ENCODE measurements around the gene DIDO1. TPM values are rescaled to one million over a fixed set of nuclear protein-coding genes. Genes with fewer than 3 reads are reported as not detected.

DIDO1 gene
- 22.5 to 24.5 TPM (median 23.9 TPM) in 5 replicates for total RNA-seq (2022; extraction: Qiagen RNA extraction)

GRCh38 chr20:62926229-62927127 lies at the start of gene DIDO1:
Gene DIDO1 (minus strand): TSS chr20:62926505.

GRCh38 chr20:62952373-62952967 lies 26.2 kb upstream of the DIDO1 start, which contains the start of gene SLC17A9:
Gene SLC17A9 (plus strand): TSS chr20:62952709. CDS start chr20:62952831, 122 bp downstream.

GRCh38 chr20:62938105-62938888 lies 12.0 kb upstream of the DIDO1 start, which contains the start of gene GID8:
Gene GID8 (plus strand): TSS chr20:62938147. CDS start chr20:62941503, 3,356 bp downstream.

GRCh38 chr20:62861726-62862336 lies 64.5 kb downstream of the DIDO1 start, which contains the start of gene TCFL5:
Gene TCFL5 (minus strand): TSS chr20:62861822. CDS start chr20:62861670, 152 bp downstream.

Other genes with a start within 250 kb of the DIDO1 start
- 0.05 to 0.12 TPM (median 0.09 TPM) in 5 replicates for gene NTSR1, start 217.7 kb downstream of the DIDO1 start, total RNA-seq (2022; extraction: Qiagen RNA extraction)
- gene MRGBP, start 130.0 kb downstream of the DIDO1 start, total RNA-seq (2022; extraction: Qiagen RNA extraction) = 20.9 to 23.8 TPM (median 23.2 TPM) in 5 replicates
- 39.8 to 49.1 TPM (median 45.9 TPM) in 5 replicates for gene OGFR, start 121.7 kb downstream of the DIDO1 start, total RNA-seq (2022; extraction: Qiagen RNA extraction)
- 0.32 to 0.69 TPM (median 0.63 TPM) in 5 replicates for gene COL9A3, start 109.5 kb downstream of the DIDO1 start, total RNA-seq (2022; extraction: Qiagen RNA extraction)
- 3.5 to 4.3 TPM (median 3.7 TPM) in 5 replicates for gene TCFL5, start 64.7 kb downstream of the DIDO1 start, total RNA-seq (2022; extraction: Qiagen RNA extraction)
- gene GID8, start 11.6 kb upstream of the DIDO1 start, total RNA-seq (2022; extraction: Qiagen RNA extraction) = 20.7 to 22.9 TPM (median 21.6 TPM) in 5 replicates
- 0.02 to 0.16 TPM (median 0.13 TPM) in 5 replicates for gene SLC17A9, start 26.2 kb upstream of the DIDO1 start, total RNA-seq (2022; extraction: Qiagen RNA extraction)
- gene BHLHE23, start 80.5 kb upstream of the DIDO1 start, total RNA-seq (2022; extraction: Qiagen RNA extraction) = not detected in 5 replicates